ENCODE results near the gene PRAF2.

GRCh38 chrX:49106296-49106695 lies 32.5 kb upstream of the PRAF2 start:
- no peak for TF ChIP-seq CTCF (IDR thresholded peaks at IDR 0.05)
- no peak for TF ChIP-seq EP300 (IDR thresholded peaks at IDR 0.05)
- no peak for TF ChIP-seq POLR2A (IDR thresholded peaks at IDR 0.05)

Data from stomach (tissue), 4 donors.